Cardiac septum (tissue), 1 donor: ENCODE results near the gene TCL1A. TPM values are rescaled to one million over a fixed set of nuclear protein-coding genes. Genes with fewer than 3 reads are reported as not detected.
"Not testable (repeated sequence)": the region's sequence is repeated elsewhere in the genome, so short reads cannot be mapped to it uniquely, and the experiment has no call there.

Experiments
- DNase-seq: peaks from one replicate; pipeline ENCODE4 v3.0.0-alpha.2; 2020; ENCODE audit warnings: low spot score
- intact Hi-C: fragments of 100-400 bp; cut with DNase I; formaldehyde crosslinking; loops from one replicate; pipeline ENCODE4 v1.14.0; 2022
- total RNA-seq: library from RNA; stranded (reverse); fragmentation: NEBNext Ultra II Directional; extraction: Animal tissue kit (Norgen Biotek cat#: 25700); gene quantifications from one replicate; pipeline ENCODE4 v1.2.1, GENCODE V29; 2021
- donor health status: DM: no; HTN: no; CAD: no.

TCL1A gene
- total RNA-seq, 1 donor from 2014 or later, result not detected

DNA sequence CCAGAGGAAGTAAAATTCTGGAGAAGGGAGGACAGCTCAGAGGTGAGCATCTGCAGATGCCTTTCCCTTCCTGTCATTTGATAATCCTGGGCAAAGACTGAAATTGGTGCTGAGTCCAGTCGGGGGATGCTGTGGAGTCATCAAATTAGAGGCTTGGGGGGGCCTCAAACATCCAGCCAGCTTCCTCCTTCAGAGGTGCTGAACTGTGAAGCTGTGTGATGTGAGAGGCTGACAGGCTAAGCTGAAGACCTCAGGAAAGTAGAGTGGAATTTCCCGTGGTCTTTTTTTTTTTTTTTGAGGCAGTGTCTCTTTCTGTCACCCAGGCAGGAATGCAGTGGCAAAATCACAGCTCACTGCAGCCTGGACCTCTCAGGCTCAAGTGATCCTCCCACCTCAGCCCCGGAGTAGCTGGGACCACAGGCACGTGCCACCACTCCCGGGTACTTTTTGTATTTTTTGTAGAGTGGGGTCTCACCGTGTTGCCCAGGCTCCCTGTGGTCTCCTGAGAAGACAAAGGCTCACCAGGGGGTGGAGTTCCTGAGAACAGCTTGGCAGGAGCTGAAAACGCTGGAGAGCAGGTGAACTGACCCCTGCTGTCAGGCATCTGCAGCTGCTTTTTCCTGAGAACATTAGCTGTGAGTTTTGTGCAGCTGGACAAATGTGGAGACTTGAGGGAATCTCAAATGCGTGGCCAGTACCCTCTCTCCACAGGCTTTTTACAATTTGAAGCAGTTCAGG lies 33.8 kb downstream of the TCL1A start:
- intact Hi-C loops, result no loop called here
- no peak for DNase-seq

DNA sequence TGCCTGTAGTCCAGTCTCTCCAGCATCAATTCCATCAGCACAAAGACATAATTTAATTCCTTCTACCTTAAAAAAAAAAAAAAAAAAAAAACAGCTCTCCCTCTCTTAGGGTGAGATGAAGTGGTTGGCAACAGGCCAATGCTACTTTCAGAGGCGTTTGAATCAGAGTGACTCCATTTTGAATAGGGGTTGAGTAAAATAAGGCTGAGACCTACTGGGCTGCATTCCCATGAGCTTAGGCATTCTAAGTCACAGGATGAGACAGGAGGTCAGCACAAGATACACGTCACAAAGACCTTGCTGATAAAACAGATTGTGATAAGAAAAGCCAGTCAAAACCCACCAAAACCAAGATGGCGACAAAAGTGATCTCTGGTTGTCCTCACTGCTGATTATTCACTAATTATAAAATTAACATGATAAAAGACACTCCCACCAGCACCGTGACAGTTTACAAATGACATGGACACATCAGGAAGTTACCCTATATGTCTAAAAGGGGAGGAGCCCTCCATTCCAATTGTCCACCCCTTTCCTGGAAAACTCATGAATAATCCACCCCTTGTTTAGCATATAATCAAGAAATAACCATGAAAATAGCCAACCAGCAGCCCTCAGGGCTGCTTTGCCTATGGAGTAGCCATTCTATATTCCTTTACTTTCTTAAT lies 34.6 kb downstream of the TCL1A start:
- DNase-seq, result no peak
- intact Hi-C loops, result no loop called here

DNA sequence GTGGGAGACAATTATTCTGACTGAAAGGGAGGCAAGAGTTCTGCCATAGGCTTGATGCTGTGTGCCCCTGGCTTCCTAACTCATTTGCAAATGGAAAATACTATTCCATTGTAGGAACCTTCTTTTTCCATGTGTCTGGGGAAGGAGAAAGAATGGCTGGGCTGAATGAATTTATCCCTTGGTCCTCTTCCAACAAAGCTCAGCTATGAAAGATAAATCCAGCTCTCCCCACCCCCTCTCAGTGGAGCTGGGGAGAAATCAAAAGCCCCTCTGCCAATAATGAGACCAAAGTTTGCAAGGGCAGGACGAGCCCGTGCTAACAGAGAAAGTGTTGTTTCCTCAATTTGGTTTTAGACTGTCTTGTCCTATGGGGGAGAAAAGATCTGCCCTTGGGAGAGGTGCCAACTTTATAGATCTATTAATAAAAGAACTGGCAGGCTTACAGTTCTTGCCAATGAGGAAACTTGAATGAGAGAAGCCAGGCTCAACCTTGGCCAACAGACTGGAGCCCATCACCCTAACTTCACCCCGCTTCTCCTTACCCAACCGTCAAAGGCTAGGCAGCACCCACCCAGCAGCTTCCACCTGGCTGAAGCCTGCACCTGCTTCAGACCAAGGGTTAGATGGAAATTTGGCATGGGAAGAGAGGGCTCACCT lies 36.6 kb downstream of the TCL1A start:
- intact Hi-C loops, result no loop called here
- DNase-seq, result no peak

DNA sequence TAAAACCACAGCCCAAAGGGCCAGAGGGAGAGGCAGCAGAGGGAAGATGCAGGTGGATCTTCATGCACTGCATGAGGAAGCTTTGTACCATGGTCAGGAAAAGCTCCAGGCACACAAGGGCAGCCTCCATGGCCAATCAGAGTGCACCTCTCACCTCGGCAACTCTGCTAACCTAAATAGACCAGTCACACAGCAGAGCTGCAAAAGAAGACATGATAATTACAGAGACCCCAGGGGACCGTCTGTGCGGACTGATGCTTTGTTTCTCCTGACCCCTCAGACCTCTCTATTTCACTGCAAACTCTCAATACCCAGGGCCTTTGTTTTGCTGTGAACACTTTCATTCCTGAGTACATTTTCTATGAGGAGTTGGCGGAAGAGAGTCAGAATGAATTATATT lies 38.4 kb downstream of the TCL1A start:
- no peak for DNase-seq
- intact Hi-C loops, result no loop called here

DNA sequence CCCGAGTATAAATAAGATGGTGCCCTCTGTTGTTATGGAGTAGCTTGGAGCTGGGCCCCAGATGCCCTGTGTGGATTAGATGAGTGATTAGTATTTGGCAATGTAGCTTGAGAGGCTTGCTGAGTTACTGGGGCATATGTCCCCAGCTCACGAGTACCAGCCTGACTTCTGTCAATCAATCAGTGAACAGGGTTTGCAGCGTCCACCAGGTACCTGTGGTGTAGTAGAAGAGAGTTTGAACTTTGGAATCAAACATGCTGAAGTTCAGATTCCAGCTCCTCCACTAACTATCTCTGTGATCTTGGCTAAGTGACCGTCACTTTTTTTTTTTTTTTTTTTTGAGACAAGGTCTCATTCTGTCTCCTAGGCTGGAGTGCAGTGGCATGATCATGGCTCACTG lies 39.3 kb downstream of the TCL1A start:
- intact Hi-C loops, result no loop called here
- DNase-seq, result no peak

DNA sequence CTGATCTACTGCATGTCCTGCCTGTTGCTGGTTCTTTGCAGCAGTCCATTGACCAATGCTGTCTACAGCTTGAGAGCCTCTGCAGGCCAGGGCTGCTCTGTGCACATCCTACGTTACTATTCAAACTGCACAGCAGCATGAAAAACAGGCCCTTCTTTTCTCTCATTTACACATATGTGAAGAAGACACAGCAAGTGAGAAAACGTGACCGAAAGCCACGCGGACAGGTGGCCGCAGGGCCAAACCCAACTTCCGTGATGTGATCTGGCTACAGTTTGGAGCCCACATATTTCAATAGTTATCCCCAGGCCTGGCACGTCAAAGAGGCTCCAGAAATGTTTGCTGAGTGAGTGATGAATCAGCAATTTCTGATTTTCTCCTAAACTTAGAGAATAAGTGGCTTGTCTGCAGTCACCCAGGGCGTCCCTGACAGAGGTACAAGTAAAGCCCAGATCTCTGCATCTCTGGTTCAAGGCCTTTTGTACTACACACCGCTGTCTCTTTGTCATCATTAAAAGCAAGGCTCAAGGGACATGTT lies 45.6 kb downstream of the TCL1A start:
- intact Hi-C loops, result no loop called here
- DNase-seq, result no peak

DNA sequence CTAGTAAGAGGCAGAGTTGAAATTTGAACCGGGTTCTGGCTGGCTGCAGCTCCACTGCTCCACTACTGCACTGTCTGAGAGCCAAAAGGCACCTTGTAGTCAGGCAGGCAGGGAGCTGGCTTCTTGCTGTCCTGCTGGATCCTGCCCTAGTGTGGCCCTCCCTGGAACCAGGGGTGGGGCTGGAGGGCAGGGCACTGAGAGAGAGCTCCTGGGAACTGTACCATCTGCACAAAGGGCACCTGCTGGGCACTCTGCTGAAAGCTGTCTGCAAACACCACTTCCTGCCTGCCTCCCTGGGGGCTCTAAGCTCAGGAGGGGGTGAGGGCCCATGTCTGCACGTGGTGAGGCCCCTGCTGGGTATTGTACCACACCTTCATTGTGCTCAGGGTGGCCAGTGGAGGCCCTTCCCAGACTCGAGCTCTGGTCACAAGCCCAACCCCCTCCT lies 46.7 kb downstream of the TCL1A start:
- intact Hi-C loops, result no loop called here
- no peak for DNase-seq

DNA sequence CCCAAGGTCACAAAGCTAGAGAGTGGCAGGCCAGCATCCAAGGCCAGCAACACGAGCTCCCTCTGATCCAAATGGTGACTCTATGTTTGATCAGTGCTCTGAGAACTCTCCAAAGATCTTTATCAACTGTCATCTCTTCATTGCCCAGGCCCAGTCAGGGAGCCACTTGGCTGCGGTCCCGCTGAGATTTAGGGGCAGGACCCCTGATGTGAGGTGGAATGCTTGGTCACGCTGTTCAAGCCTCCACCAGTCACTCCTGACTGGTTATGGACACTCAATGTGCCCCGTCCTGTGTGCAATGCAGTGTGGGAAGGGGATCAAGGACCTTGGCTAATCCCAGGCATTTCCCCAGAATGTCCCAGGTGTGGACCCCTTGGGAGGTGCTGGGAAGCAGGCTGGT lies 47.5 kb downstream of the TCL1A start:
- intact Hi-C loops, result no loop called here
- DNase-seq, result no peak

DNA sequence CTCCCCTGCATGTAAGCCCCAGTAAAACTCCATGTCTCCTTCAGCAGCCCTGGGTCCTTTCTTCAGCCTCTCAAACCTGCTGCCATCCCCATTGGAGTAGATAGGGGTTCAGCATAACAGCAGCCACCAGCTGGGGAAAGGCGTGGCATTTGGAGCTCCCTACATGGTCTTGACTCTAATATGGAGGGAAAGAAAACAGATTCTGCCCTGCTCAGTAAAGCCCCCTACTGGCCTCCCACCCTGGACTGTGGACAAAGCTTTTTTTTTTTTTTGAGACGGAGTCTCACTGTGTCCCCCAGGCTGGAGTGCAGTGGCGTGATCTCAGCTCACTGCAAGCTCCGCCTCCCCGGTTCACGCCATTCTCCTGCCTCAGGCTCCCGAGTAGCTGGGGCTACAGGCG lies 48.4 kb downstream of the TCL1A start:
- DNase-seq, intact Hi-C loops: not testable (repeated sequence)

DNA sequence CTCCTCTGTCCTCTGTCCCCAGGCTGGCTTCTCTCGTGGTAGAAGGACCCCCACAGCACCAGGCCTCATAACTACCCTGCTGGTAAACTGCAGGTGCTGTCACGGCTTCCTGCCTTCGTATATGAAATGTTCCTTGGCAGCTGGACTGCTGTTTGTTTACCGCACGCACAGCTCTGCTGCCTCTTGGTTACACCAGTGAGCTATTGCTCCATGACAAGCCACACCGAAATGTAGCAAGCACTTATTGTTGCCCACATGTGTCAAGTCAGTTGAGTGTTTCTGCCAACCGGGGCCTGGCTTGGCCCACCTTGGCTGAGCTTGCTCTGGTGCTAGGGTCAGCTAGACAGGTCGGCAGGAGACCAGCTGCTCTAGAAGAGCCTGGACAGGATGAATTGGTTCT lies 49.4 kb downstream of the TCL1A start:
- intact Hi-C loops, result no loop called here
- no peak for DNase-seq

DNA sequence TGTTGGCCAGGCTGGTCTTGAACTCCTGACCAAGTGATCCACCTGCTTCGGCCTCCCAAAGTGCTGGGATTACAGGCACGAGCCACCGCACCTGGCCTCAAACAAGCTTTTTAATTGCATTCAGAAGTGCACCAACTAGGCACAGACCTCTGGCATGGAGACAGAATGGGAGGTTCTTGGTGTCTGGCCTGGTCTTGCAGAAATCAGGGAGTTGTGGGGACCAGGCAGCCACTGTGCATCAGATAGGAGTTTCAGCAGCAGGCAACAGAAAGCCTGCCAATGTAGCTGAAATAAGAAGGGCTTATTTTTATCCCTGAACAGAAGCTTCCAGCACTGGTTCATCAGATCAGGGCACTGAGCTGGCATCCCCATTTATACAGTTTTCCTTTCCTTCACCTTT lies 49.9 kb downstream of the TCL1A start:
- no peak for DNase-seq

DNA sequence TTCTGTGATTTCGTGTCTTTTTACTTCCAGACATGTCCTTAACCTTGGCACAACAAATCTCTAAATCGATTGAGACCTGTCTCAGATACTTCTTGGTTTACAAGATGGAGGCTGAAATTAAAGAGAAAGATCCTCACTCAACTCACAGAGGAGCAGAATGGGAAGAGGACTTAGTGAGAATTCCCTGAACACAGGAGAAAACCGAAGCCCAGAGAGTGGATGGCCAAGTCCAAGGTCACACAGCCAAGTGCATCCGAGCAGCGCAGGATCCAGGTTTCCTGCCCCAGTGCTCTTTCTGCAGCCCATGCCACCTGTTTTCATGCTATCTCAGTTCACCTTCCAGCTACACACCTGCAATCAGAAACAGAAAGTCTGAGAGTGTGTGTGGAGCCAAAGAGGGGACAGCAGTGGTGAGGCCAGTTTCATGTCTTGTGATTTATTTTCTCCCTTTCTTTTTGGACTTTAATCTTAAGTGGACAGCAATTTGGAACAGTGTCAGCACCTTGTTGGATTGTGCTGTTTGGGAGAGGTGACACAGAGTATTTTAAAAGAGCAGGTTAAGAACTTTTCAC lies 50.6 kb downstream of the TCL1A start:
- DNase-seq, result no peak
- intact Hi-C loops, result no loop called here

More for the DNA sequence above, 49.9 kb downstream of the TCL1A start:
- intact Hi-C loops, result no loop called here

DNA sequence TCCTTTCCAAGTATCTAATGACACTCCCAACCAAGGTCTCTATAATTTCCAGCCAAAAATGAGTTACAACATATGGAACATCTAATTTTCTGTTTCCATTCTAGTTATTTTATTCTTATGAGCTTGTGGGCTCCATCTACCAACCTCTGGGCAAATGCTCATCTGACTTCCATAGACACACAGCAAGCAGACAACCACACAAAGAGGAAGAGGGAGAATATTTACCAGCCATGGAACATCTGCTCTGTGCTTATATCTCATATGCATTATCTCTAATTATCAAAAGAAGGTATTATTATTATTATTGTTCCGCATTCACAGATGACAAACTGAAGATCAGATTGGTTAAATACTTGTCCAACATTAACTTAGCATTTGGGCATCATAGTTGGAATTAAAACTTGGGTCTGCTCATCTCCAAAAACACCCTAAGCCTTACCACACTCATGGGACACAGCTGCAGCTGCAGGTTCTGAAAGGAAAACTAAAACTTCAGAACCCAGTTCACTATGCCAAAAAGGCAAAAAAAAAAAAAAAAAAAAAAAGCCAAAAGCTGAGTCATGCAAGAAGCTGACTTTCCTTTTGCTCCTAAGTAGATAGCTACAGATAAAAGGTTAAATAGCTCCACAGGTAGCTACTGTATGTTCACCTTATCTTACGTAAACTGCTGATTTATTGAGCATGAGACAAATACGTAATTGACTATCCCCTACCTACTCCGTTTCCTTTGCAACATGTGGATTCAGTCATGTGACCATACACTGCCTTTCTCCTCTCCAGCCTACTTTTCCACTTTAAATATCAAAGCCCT lies 51.3 kb downstream of the TCL1A start:
- DNase-seq, result no peak
- intact Hi-C loops, result no loop called here

DNA sequence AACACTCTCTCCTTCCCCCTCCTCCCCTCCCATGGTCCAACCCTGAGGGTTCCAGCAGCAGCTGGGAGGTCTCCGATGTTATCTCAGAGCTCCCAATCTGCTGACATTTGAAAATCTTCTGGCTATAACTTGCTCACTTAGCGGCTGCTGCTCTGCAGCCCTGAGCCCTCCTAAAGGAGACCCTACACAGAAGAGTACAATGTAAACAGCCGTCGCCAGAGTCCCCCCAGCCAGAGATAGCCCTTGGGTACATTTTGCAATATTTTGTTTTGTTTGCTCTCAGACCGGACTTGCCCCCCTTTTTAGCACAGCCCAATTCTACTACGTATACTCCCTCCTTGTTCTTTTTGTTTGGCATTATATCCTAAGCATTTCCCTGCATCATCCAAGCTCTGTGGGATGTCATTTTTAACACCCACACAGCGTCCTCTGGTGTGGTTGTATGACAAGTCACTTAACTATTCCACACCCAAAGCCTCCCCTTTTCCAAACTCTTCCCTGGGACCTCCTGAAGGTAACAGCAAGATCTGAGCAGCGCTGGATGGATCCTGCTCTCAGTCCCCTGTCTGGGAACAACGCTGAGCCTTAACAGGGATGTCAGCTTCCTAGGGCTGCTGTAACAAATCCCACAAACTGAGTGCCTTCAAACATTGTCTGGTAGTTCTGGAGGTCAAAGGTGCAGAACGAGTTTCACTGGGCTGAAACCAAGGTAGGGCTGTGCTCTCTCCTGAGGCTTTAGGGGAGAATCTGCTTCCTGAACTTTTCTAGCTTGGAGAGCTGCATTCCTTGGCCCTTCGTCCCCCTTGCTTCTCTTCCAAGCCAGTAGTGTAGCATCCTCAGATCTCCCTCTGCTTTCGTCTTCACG lies 53.0 kb downstream of the TCL1A start:
- DNase-seq, result no peak
- intact Hi-C loops, result no loop called here

DNA sequence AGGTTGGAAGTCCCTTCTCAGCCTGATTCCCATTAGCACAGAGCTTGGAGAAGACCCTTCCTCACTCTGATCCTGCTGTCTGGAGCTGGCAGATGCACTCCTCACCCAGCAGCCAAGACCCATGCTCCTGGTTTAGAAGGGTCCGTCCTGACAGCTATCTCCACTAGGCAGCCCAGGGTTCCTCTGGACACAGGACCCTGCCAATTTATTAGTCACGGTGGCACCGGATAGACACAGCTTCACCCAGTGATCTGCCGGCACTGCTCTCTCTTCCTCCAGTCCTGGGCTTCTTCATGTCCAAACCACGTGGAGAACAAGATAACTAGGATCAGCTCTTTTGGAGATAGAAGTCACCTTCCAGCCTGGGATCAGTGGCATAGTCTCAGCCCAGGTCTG lies 53.9 kb downstream of the TCL1A start:
- intact Hi-C loops, result no loop called here

More for the DNA sequence above, 53.9 kb downstream of the TCL1A start:
- no peak for DNase-seq
